ENCODE data around the gene TIMM22.

The TIMM22 gene

GRCh38 chr17:962166-962565 lies 34.8 kb upstream of the TIMM22 start:
- TF ChIP-seq ZBTB7A (IDR thresholded peaks at IDR 0.05; ENCODE audit: low read depth) (no peak), USF1 (IDR thresholded peaks at IDR 0.05) (no peak), TCF12 (IDR thresholded peaks at IDR 0.05; ENCODE audit: low read depth) (no peak), FOXM1 (IDR thresholded peaks at IDR 0.05; ENCODE audit: borderline replicate concordance, low read depth) (no peak), CEBPB (IDR thresholded peaks at IDR 0.05) (no peak), EGR1 (IDR thresholded peaks at IDR 0.05) (no peak), TAF1 (IDR thresholded peaks at IDR 0.05; ENCODE audit: low read depth) (no peak), CREB1 (IDR thresholded peaks at IDR 0.05; ENCODE audit: low read depth) (no peak), TEAD4 (IDR thresholded peaks at IDR 0.05) (no peak), NFIC (IDR thresholded peaks at IDR 0.05) (no peak), YY1 (IDR thresholded peaks at IDR 0.05; ENCODE audit: low read depth) (no peak)
- TF ChIP-seq, protein P1, sequence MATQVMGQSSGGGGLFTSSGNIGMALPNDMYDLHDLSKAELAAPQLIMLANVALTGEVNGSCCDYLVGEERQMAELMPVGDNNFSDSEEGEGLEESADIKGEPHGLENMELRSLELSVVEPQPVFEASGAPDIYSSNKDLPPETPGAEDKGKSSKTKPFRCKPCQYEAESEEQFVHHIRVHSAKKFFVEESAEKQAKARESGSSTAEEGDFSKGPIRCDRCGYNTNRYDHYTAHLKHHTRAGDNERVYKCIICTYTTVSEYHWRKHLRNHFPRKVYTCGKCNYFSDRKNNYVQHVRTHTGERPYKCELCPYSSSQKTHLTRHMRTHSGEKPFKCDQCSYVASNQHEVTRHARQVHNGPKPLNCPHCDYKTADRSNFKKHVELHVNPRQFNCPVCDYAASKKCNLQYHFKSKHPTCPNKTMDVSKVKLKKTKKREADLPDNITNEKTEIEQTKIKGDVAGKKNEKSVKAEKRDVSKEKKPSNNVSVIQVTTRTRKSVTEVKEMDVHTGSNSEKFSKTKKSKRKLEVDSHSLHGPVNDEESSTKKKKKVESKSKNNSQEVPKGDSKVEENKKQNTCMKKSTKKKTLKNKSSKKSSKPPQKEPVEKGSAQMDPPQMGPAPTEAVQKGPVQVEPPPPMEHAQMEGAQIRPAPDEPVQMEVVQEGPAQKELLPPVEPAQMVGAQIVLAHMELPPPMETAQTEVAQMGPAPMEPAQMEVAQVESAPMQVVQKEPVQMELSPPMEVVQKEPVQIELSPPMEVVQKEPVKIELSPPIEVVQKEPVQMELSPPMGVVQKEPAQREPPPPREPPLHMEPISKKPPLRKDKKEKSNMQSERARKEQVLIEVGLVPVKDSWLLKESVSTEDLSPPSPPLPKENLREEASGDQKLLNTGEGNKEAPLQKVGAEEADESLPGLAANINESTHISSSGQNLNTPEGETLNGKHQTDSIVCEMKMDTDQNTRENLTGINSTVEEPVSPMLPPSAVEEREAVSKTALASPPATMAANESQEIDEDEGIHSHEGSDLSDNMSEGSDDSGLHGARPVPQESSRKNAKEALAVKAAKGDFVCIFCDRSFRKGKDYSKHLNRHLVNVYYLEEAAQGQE (IDR thresholded peaks at IDR 0.05; ENCODE audit: low read depth), result no peak
- TF ChIP-seq, protein P2, sequence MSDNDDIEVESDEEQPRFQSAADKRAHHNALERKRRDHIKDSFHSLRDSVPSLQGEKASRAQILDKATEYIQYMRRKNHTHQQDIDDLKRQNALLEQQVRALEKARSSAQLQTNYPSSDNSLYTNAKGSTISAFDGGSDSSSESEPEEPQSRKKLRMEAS (IDR thresholded peaks at IDR 0.05), result no peak

- no peak for TF ChIP-seq USF1 (IDR thresholded peaks at IDR 0.05)
Observed at GRCh38 chr17:962670-963069, 34.3 kb upstream of the TIMM22 start.

DNA sequence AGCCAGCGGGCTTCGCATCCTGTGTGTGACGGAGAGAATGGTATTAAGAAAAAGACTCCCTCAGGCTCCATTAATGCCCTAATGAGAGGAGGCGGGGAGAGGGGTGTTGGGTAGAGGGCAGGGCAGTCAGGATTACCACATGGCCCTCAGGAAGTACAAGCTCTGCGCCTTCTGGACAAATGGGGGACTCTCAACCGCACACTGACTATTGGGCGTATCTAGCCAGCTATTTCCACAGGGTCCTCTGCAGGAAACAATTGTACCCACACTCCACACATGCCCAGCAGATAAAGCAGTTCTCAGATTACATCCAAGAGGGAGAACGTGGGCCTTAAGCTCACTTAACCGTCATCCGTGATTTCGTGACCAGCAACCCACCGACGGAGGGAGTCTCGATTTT lies 32.1 kb upstream of the TIMM22 start:
- no peak for TF ChIP-seq TEAD4 (IDR thresholded peaks at IDR 0.05)
- no peak for TF ChIP-seq TAF1 (IDR thresholded peaks at IDR 0.05; ENCODE audit: low read depth)
- TF ChIP-seq, protein P1 (IDR thresholded peaks at IDR 0.05; ENCODE audit: low read depth), result no peak
- TF ChIP-seq YY1 (IDR thresholded peaks at IDR 0.05; ENCODE audit: low read depth), result no peak

DNA sequence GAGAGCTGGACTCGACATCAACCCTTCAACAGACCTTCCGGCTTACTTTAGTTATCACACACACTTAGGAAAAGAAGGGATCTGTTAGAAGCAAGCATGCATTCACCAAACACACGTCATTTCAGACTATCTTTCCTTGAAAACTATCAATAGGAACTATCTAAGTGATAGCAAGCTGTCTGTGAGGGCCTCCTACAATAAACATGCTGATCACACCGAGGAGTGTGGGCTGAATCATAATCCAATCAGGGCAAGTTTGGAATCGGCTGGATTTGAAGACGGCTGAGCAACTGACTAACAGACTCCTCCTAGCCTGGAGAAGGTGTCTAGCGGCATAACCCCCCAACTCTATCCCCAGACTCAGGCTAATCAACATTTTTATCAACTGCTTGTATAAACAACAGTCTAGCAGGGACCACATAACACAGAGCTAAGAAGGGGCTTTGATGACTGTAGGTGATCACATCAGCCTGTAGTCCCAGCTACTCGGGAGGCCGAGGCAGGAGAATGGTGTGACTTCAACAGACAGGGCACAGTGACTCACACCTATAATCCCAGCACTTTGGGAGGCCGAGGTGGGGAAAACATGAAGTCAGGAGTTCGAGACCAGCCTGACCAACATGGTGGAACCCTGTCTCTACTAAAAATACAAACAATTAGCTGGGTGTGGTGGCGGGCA lies 31.5 kb upstream of the TIMM22 start:
- TF ChIP-seq FOXM1 (IDR thresholded peaks at IDR 0.05; ENCODE audit: borderline replicate concordance, low read depth), result no peak
- TF ChIP-seq EP300 (IDR thresholded peaks at IDR 0.05; ENCODE audit: borderline replicate concordance), result no peak
- TF ChIP-seq CREB1 (IDR thresholded peaks at IDR 0.05; ENCODE audit: low read depth), result no peak
- TF ChIP-seq RAD21 (IDR thresholded peaks at IDR 0.05; ENCODE audit: low read depth), result no peak
- TF ChIP-seq YY1 (IDR thresholded peaks at IDR 0.05; ENCODE audit: low read depth), result no peak
- TF ChIP-seq TAF1 (IDR thresholded peaks at IDR 0.05; ENCODE audit: low read depth), result no peak
- TF ChIP-seq, protein P1 (IDR thresholded peaks at IDR 0.05; ENCODE audit: low read depth), result no peak
- TF ChIP-seq NFIC (IDR thresholded peaks at IDR 0.05), result no peak
- TF ChIP-seq USF1 (IDR thresholded peaks at IDR 0.05), result no peak
- TF ChIP-seq, protein P2 (IDR thresholded peaks at IDR 0.05), result no peak
- no peak for TF ChIP-seq ZBTB7A (IDR thresholded peaks at IDR 0.05; ENCODE audit: low read depth)
- TF ChIP-seq EGR1 (IDR thresholded peaks at IDR 0.05), result no peak

GRCh38 chr17:967122-967521 lies 29.8 kb upstream of the TIMM22 start:
- no peak for TF ChIP-seq ZBTB7A (IDR thresholded peaks at IDR 0.05; ENCODE audit: low read depth)
- TF ChIP-seq, protein P1 (IDR thresholded peaks at IDR 0.05; ENCODE audit: low read depth), result no peak
- TF ChIP-seq EGR1 (IDR thresholded peaks at IDR 0.05), result no peak
- TF ChIP-seq TAF1 (IDR thresholded peaks at IDR 0.05; ENCODE audit: low read depth), result no peak
- TF ChIP-seq TCF12 (IDR thresholded peaks at IDR 0.05; ENCODE audit: low read depth), result no peak
- TF ChIP-seq CREB1 (IDR thresholded peaks at IDR 0.05; ENCODE audit: low read depth), result no peak
- TF ChIP-seq, protein P2 (IDR thresholded peaks at IDR 0.05), result no peak
- no peak for TF ChIP-seq EP300 (IDR thresholded peaks at IDR 0.05; ENCODE audit: borderline replicate concordance)
- no peak for TF ChIP-seq YY1 (IDR thresholded peaks at IDR 0.05; ENCODE audit: low read depth)
- TF ChIP-seq RAD21 (IDR thresholded peaks at IDR 0.05; ENCODE audit: low read depth), result no peak
- TF ChIP-seq TEAD4 (IDR thresholded peaks at IDR 0.05), result no peak
- no peak for TF ChIP-seq NFIC (IDR thresholded peaks at IDR 0.05)
- no peak for TF ChIP-seq FOXM1 (IDR thresholded peaks at IDR 0.05; ENCODE audit: borderline replicate concordance, low read depth)
- TF ChIP-seq USF1 (IDR thresholded peaks at IDR 0.05), result no peak
- TF ChIP-seq CEBPB (IDR thresholded peaks at IDR 0.05), result no peak

Data from Ishikawa (cell line).